Muscle of arm (tissue), 12 donors: ENCODE measurements around the gene ALG2. TPM values are rescaled to one million over a fixed set of nuclear protein-coding genes. Genes with fewer than 3 reads are reported as not detected.

ENCODE experiments used
- DNase-seq: peaks from one replicate; pipeline ENCODE4 v3.0.0-alpha.2; 2013
- polyA plus RNA-seq, 12 donors: library from polyadenylated mRNA; unstranded; fragments of 120-200 nt; gene quantifications; one replicate each; pipeline ENCODE4 v1.2.1, GENCODE V29; 2013; ENCODE audit not compliant: insufficient read length in 12 of 12

The ALG2 gene
- polyA plus RNA-seq, 12 donors = 17.2 to 24.6 (median 21.3) TPM; not detected in 1

DNA sequence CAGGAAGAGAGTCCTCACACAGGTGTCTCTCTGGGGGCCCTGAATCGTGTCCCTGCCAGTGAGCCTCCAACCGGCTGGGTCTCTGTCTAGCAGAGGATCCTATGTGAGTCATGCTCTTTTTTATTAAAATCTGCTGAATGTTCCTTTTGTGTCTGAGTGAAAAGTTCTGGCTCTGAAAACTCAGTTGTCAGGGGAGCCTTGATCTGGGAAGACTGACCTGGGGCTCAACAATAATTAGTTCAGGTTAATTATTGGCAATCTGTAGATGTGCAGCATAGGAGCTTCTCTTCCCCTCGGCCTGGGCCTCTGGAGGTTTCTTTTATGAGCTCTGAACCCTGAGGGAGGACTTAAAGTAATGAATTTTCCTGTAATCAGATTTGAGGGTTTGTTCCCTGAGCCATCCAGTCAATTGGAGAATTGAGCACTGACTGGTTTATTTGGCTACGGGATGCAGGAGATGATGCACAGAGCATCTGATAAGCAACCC, 45.2 kb downstream of the ALG2 start:
- no peak for DNase-seq

DNA sequence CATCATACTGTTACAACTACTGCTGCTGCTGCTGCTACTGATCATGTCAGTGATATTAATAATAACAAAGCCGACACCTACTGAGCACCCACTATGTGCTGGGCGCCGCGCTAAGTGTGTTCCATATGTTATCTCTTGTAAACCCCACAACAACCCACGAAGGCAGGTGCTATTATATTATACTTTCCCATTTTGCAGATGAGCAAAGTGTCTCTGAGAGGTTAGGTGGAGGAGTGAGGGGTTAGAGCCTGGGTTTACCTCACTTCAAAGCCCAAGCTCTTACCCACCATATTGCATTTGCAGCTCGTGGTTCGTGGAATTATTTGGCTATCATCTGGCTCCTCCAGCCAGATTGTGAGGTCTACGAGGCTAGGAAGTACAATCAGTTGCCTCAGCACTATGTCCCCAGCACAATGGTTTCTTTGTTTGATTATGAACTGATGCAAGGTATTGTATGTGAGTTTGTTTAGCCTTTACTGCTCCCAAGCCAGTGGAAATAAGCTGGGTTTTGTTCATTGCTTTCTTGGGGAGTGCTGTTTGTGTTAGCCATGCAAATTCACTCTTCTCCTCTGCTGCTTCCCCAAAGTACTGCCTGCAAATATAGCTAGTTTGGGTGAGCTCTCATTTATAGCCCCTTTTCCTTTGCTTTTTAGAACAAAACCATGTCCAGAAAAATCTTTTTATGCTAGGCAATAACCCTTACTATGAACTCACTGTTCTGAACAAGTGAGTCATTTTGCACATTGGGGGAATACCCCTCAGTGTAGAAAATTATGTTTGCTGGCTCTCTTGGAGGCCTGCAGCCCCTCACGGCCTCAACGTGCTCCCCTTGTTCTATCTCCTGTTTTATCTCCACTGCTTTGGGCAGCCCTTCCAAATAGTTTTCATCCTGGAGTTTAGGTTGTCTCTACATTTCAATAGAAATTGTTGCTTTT, 47.9 kb downstream of the ALG2 start:
- DNase-seq = no peak

DNA sequence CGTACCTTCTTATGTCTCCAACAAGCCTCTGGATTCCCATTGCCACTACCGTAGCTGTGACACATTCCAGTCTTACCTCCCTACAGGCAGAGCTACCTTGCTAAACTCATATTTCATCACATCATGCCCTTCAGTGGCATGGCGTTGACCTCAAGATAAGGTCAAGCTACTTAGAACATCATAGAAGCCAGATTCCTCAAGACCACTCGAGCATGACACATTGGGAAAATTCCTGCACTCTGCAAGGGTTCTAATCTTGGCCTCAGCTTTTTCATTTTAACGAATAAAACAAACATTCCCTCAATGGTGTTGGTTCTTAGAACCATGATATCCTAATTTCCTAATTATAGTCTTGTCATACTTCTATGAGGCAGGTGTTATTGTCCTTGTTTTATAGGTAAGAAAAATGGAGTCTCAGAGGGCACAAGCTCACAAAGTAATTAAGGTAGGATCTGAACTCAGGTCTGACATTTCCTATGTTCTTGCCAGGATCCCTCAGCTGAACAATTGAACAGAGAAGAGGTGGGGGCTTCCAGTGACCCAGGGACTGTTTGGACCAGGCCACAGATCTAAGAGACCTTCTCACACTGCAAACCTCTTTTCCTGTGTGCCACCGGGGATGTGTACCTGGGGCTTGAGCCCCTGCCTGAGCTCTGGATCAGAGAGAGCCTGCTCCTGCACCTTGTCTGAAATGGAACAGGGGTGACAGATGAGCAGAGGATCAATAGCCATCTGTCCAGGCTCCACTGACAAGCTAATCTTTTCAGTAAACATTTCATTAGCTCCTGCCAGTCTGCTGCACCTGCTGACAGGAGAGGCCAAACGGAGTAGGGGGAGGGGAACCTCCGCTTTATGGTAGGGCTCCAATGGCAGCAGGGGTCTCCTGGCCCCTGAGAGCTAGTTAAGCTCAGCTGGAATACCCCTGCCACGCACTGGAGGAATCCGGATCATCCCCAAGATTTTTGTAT, 49.3 kb downstream of the ALG2 start:
- no peak for DNase-seq

DNA sequence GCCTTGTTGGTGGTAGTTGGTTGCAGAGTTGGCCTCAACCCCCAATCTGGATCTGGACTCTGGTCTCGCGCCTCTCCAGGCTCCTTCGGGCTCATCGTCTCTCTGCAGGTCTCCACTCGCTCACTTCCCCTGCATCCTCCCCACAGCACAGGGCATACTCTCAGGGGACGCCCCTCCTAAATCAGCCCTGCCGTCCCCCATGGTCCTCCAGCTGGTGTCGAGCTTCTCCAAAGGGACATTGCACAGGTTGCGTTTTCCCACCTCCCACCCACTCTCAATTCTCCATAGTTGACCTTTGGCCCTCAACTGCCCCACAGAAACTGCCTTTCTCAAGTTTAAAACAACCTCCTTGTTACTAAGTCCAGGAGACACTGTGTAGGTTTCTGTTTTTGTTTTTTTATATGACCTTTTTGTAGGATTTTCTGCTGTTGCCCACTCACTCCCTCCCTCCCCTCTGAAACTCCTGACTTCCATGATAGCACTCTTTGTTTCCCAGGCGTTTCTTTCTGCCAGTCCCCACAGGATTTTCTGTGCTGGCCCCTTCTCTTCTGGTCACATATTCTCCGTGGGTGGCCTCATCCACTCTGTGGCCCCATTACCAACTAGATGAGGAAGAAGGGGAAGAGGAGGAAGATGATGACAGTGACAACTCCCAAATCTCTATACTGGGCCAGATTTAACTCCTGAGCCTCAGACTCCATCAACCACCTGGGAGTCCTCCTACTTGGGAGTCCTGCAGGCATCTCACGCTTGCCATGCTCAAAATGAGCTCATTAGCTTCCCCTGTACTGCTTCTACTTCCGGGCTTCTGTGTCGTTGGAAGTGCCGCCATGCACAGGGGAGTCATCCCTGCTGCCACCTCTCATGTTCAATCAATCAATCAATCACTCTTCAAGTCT, 50.3 kb downstream of the ALG2 start:
- DNase-seq = no peak

DNA sequence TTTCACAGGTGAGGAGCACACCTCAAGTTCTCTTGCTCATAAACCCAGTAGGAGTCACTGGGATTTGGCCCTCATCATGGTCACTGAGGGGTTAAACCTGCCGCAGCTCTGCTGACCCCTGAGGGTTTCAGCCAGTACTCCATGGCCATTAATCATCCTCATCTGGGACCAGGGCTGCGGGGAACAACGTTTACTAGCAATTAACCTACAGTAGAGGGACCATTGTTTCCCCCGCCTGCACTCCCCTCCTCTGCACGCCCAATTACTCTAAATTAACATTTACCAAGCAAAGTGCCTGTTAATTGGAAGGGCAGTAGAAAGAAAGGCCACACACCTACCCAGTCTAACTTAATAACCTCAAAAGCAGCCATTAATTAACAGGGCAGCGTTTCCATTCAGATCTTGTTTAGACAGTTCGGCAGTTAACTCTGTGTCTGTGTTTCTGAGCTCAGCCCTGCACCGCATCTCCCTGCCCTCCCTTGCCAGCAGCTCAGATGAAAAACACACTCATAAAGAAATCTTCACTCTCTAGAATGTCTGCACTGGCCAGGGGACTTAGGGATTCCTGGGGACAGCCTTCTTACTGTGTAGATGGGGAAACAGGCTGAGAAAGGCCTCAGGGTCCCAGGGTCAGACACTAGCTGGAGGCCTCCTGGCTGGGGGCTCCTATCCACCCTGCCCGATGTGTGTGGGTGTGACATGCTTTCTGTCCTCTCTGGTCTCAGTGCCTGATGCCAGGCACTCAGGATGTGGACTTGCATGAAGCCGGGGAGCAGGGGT, 51.6 kb downstream of the ALG2 start:
- no peak for DNase-seq

DNA sequence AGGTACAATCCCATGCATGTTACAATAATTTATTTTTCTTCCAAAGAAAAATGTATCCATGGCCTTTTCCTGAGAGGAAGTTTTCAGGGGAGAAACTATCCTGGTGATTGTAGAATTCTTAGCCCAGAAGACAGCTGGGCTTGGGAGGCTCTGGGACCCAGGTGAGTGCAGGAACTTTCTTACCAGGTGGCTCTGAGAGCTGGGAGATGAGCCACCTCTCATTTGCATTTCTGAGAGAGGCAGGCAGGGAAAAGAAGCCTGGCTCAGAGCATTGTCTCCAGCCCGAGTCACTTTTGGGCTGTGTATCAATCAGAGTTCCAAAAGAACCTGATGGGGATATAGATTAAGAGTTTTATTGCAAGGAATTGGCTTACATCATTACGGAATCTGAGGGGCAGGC, 52.7 kb downstream of the ALG2 start:
- no peak for DNase-seq

DNA sequence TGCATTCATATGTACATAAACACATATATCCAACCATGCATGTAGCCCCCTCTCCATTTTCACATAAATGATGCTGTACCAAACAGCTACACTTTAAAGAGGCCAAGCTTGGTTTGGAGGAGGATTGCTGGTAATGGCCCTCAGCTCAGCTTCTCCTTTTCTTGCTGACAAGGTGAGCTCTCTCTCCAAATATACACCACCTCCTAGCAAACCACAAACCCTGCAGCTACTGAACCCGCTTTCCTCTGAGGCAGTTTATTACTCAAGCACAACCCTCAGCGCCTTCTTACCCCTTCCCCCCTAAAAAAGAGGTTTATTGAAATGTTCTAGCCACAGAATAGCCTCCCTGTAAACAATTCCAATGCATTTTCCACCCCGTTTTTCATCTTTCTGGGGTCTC, 54.0 kb downstream of the ALG2 start:
- DNase-seq = no peak

DNA sequence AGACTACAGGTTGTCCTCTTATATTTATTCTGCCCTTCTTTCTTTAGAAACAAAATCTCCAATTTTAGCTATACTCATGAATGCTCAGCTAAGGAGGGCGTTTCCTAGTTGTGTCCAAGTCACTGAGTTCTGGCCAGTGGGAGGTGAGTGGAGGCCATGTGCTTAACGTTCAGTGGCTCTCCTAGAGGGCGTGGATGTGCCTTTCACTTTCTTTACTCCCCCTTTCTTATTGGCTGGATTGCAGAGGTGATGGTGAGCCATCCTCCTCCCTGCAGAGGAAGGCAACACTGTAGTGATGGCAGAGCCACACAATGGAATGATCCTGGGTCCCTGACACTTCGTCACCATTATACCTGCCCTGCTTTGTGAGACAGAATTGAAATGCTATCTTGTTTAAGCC, 54.6 kb downstream of the ALG2 start:
- DNase-seq = no peak

Other genes with a start within 250 kb of the ALG2 start
- 10 to 100 TPM in 11 of 12 donors, not detected in 1; 22.1 to 34.1 (median 26.9) TPM for gene TGFBR1, start 116.8 kb downstream of the ALG2 start, polyA plus RNA-seq
- 100 to 1,000 TPM in 3 of 12 donors, 10 to 100 TPM in 8, not detected in 1; 64.0 to 244 (median 85.0) TPM for gene SEC61B, start 340 bp upstream of the ALG2 start, polyA plus RNA-seq